A673 (cell line): ENCODE results near the gene SERPINB13.

Experiments
- EZH2 ChIP-seq: fragments of 200-600 bp; sonication (generic); IDR thresholded peaks from 2 replicates; pipeline ENCODE4 v1.6.1; 2017; ENCODE audit warnings: borderline replicate concordance, low read depth, mild to moderate bottlenecking, mixed read lengths, antibody characterized with exemption, low read length; ENCODE audit not compliant: poor library complexity, severe bottlenecking
- TF ChIP-seq, protein P1 (sequence below): fragments of 300-800, 200-600 bp; sonication (generic); conservative IDR thresholded peaks from 2 replicates; pipeline ENCODE4 v1.5.1; 2017; ENCODE audit warnings: low read depth, mild to moderate bottlenecking, antibody characterized with exemption, low read length, moderate library complexity, mixed read lengths

DNA sequence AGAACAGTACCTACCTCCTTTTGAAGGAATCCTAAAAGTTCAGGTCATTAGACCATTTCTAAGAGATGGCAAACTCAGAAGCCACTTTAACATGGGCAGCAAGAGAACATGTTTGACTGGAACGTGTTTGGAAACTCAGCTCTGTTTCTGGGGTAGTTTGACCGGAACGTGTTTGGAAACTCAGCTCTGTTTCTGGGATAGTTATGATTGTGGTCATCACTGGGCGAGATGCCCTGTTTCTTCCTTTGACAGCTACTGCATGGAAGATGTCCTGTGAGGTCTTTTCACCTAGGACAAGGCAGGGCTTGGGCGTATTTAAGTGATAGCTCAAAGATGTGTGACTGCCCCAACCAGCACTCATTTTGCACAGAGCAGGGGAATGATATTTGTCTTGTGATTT lies 19.9 kb upstream of the SERPINB13 start:
- TF ChIP-seq, protein P1, sequence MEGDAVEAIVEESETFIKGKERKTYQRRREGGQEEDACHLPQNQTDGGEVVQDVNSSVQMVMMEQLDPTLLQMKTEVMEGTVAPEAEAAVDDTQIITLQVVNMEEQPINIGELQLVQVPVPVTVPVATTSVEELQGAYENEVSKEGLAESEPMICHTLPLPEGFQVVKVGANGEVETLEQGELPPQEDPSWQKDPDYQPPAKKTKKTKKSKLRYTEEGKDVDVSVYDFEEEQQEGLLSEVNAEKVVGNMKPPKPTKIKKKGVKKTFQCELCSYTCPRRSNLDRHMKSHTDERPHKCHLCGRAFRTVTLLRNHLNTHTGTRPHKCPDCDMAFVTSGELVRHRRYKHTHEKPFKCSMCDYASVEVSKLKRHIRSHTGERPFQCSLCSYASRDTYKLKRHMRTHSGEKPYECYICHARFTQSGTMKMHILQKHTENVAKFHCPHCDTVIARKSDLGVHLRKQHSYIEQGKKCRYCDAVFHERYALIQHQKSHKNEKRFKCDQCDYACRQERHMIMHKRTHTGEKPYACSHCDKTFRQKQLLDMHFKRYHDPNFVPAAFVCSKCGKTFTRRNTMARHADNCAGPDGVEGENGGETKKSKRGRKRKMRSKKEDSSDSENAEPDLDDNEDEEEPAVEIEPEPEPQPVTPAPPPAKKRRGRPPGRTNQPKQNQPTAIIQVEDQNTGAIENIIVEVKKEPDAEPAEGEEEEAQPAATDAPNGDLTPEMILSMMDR = no peak
- TF ChIP-seq EZH2 = no peak
